ENCODE results near the gene CATSPERZ. TPM values are rescaled to one million over a fixed set of nuclear protein-coding genes. Genes with fewer than 3 reads are reported as not detected.

CATSPERZ gene
- total and polyA plus RNA-seq, 9 of the 15 experiments (the other 6 are each of a cell fraction or from before 2014, with no cell fraction given) = 0.86 to 8.5 (median 3.5) TPM

- Histone ChIP-seq H3K4me2 (ENCODE audit: insufficient read depth, low read length) (no peak overlapping the region), H3K36me3 (ENCODE audit: control insufficient read depth, insufficient read depth, low read length) (peaks cover 27% of the 10 kb centered on the region; the same call in 1 of the 3 replicates), H3K9me3 (replicated peaks; ENCODE audit: control insufficient read depth, insufficient read depth, low read depth, low read length) (no peaks in the 10 kb centered on the region), H3K4me1 (replicated peaks in 1 of 2; ENCODE audit: control insufficient read depth in 2 of 2, insufficient read depth in 2 of 2, low read length in 2 of 2) (peaks cover 2 to 25% of the 10 kb centered on the region in 2 experiments; a peak in 4 of 5 replicates), H3K9me1 (ENCODE audit: control insufficient read depth, insufficient read depth, low read length) (no peaks in the 10 kb centered on the region), H3K27me3 (ENCODE audit: control insufficient read depth in 2 of 2, insufficient read depth in 2 of 2, low read length in 2 of 2) (no peaks in the 10 kb centered on the region), H3K9ac (ENCODE audit: insufficient read depth in 1 of 2, low read depth in 2 of 2, low read length in 2 of 2) (peak overlapping the region in 1 of 2 experiments; percentile 84; a peak in 2 of 4 replicates), H4K20me1 (replicated peaks; ENCODE audit: control insufficient read depth, insufficient read depth, low read length) (no peaks in the 10 kb centered on the region), H3K79me2 (ENCODE audit: control insufficient read depth, insufficient read depth, low read length) (peaks cover 14% of the 10 kb centered on the region), H3K27ac (ENCODE audit: extremely low read depth, low read depth, low read length) (no peak overlapping the region), H2AFZ (ENCODE audit: low read depth, low read length) (no peak overlapping the region), H3K4me3 (no peak overlapping the region)
- ATAC-seq = peak; percentile 65
- FAIRE-seq = no peak
- in situ Hi-C loops (cut with MboI) = no loop called here
- TF ChIP-seq SIN3A (IDR thresholded peaks at IDR 0.05; ENCODE audit: borderline replicate concordance in 2 of 2, control insufficient read depth in 1 of 2, low read depth in 2 of 2, low read length in 2 of 2) (no peak), BHLHE40 (IDR thresholded peaks at IDR 0.05; ENCODE audit: low read length) (no peak), ZNF785 (CRISPR knock-in tag; IDR thresholded peaks at IDR 0.05) (no peak), SIX5 (IDR thresholded peaks at IDR 0.05; ENCODE audit: borderline replicate concordance in 1 of 2, insufficient read depth in 1 of 2, low read depth in 1 of 2, low read length in 2 of 2) (no peak), NR2C2 (CRISPR knock-in tag; IDR thresholded peaks at IDR 0.05) (no peak), NR2C2 (tag; IDR thresholded peaks at IDR 0.05) (no peak), DACH1 (IDR thresholded peaks at IDR 0.05; ENCODE audit: partially characterized antibody) (no peak), ZBTB43 (CRISPR knock-in tag; IDR thresholded peaks at IDR 0.05) (no peak), MIER1 (IDR thresholded peaks at IDR 0.05; ENCODE audit: low read depth) (no peak), TCF7 (IDR thresholded peaks at IDR 0.05; ENCODE audit: borderline replicate concordance) (no peak), PHB2 (IDR thresholded peaks at IDR 0.05; ENCODE audit: low read depth) (no peak), TGIF2 (CRISPR knock-in tag; IDR thresholded peaks at IDR 0.05) (no peak), ZNF311 (CRISPR knock-in tag; IDR thresholded peaks at IDR 0.05) (no peak), NEUROD1 (IDR thresholded peaks at IDR 0.05; ENCODE audit: borderline replicate concordance, low read depth, low read length, partially characterized antibody) (no peak), ASH1L (IDR thresholded peaks at IDR 0.05; ENCODE audit: borderline replicate concordance, low read depth, partially characterized antibody) (no peak), SRSF7 (optimal IDR thresholded peaks at IDR 0.05; ENCODE audit: low read depth, low read length) (no peak), MAFF (IDR thresholded peaks at IDR 0.05; ENCODE audit: low read length) (no peak)
- BruUV-seq (replicated peaks) = no TSS peak
- intact Hi-C loops (cut with micrococcal nuclease) = no loop called here
- DNase-seq (ENCODE audit: extremely low read depth in 1 of 4, low spot score in 3 of 4) = no peak
- ChIA-PET CTCF (ENCODE audit: low intra/inter-chr PET ratio) (no interaction called here), POLR2A (no interaction called here)
- 82% methylated on average over 8 of the region's 8 CpGs for WGBS (ENCODE audit: insufficient coverage, low coverage, missing lambda C conversion rate)
Observed at GRCh38 chr11:64278576-64279190, 21.5 kb upstream of the CATSPERZ start.
